Neural progenitor cell (in vitro differentiated cells): Measurements from ENCODE around the gene YBX2. TPM values are rescaled to one million over a fixed set of nuclear protein-coding genes. Genes with fewer than 3 reads are reported as not detected.
A peak's percentile ranks its signal among the peaks of the same experiment; 100 is the strongest.

Experiments
- DNase-seq: peaks from one replicate; pipeline ENCODE4 v3.0.0-alpha.2; 2016; ENCODE audit warnings: low spot score
- H2AFZ ChIP-seq: fragments of 200-600 bp; sonication (generic); replicated peaks from 2 replicates; pipeline ENCODE4 v1.6.1; 2016; ENCODE audit warnings: antibody characterized with exemption
- H3F3A ChIP-seq: fragments of 200-600 bp; sonication (generic); 2 replicates; pipeline ENCODE4 v1.6.1; 2016; ENCODE audit warnings: antibody characterized with exemption, low read depth
- H3K27ac ChIP-seq: fragments of 200-600 bp; sonication (generic); 2 replicates; pipeline ENCODE4 v1.5.1; 2016; ENCODE audit warnings: mild to moderate bottlenecking
- H3K27me3 ChIP-seq: fragments of 200-600 bp; sonication (generic); 2 replicates; pipeline ENCODE4 v1.6.1; 2016; ENCODE audit warnings: mild to moderate bottlenecking, moderate library complexity
- H3K36me3 ChIP-seq: fragments of 200-600 bp; sonication (generic); 2 replicates; pipeline ENCODE4 v1.5.1; 2016
- H3K4me1 ChIP-seq: fragments of 200-600 bp; sonication (generic); 2 replicates; pipeline ENCODE4 v1.6.1; 2016; ENCODE audit warnings: mixed run types
- H3K4me2 ChIP-seq: fragments of 200-600 bp; sonication (generic); 2 replicates; pipeline ENCODE4 v1.6.1; 2016
- H3K4me3 ChIP-seq: fragments of 200-600 bp; sonication (generic); 2 replicates; pipeline ENCODE4 v1.5.1; 2016
- H3K79me2 ChIP-seq: fragments of 200-600 bp; sonication (generic); 2 replicates; pipeline ENCODE4 v1.6.1; 2016; ENCODE audit warnings: low read depth
- H3K9ac ChIP-seq: fragments of 200-600 bp; sonication (generic); 2 replicates; pipeline ENCODE4 v1.6.1; 2016
- H3K9me3 ChIP-seq: fragments of 200-600 bp; sonication (generic); 2 replicates; pipeline ENCODE4 v1.5.1; 2016; ENCODE audit warnings: low read depth
- H4K20me1 ChIP-seq: fragments of 200-600 bp; sonication (generic); 2 replicates; pipeline ENCODE4 v1.6.1; 2016; ENCODE audit warnings: low read depth
- H3K27ac Mint-ChIP-seq: 3 replicates; pipeline ENCODE4 v1.8.0; 2021; ENCODE audit warnings: mixed read lengths
- H3K27me3 Mint-ChIP-seq: 2 replicates; pipeline ENCODE4 v1.8.0; 2022; ENCODE audit warnings: low read depth, mild to moderate bottlenecking, inconsistent platforms, moderate library complexity, mixed read lengths; ENCODE audit not compliant: insufficient read depth
- H3K36me3 Mint-ChIP-seq: 3 replicates; pipeline ENCODE4 v1.8.0; 2021; ENCODE audit warnings: mixed read lengths
- H3K4me1 Mint-ChIP-seq: 3 replicates; pipeline ENCODE4 v1.8.0; 2021; ENCODE audit warnings: mixed read lengths
- H3K4me3 Mint-ChIP-seq: 3 replicates; pipeline ENCODE4 v1.8.0; 2021; ENCODE audit warnings: mild to moderate bottlenecking, moderate library complexity, mixed read lengths
- H3K9me3 Mint-ChIP-seq: 3 replicates; pipeline ENCODE4 v1.8.0; 2020; ENCODE audit warnings: mixed read lengths
- CTCF ChIP-seq: fragments of 200-600 bp; sonication (generic); IDR thresholded peaks from 2 replicates; pipeline ENCODE4 v1.5.1; 2017; ENCODE audit warnings: antibody characterized with exemption, mild to moderate bottlenecking
- EZH2 ChIP-seq: fragments of 200-600 bp; sonication (generic); IDR thresholded peaks from 2 replicates; pipeline ENCODE4 v1.6.1; 2017; ENCODE audit warnings: antibody characterized with exemption, mild to moderate bottlenecking, moderate library complexity
- EZH2phosphoT487 ChIP-seq: fragments of 200-600 bp; sonication (generic); IDR thresholded peaks from 2 replicates; pipeline ENCODE4 v1.6.1; 2017; ENCODE audit warnings: antibody characterized with exemption
- total RNA-seq: library from RNA; depleted of rRNA; stranded (reverse); fragments of >200 nt; gene quantifications from 2 replicates; pipeline ENCODE4 v1.2.3, GENCODE V29; 2015; ENCODE audit warnings: low replicate concordance

The YBX2 gene
- total RNA-seq, 1 donor from 2014 or later: 2.7 TPM

DNA sequence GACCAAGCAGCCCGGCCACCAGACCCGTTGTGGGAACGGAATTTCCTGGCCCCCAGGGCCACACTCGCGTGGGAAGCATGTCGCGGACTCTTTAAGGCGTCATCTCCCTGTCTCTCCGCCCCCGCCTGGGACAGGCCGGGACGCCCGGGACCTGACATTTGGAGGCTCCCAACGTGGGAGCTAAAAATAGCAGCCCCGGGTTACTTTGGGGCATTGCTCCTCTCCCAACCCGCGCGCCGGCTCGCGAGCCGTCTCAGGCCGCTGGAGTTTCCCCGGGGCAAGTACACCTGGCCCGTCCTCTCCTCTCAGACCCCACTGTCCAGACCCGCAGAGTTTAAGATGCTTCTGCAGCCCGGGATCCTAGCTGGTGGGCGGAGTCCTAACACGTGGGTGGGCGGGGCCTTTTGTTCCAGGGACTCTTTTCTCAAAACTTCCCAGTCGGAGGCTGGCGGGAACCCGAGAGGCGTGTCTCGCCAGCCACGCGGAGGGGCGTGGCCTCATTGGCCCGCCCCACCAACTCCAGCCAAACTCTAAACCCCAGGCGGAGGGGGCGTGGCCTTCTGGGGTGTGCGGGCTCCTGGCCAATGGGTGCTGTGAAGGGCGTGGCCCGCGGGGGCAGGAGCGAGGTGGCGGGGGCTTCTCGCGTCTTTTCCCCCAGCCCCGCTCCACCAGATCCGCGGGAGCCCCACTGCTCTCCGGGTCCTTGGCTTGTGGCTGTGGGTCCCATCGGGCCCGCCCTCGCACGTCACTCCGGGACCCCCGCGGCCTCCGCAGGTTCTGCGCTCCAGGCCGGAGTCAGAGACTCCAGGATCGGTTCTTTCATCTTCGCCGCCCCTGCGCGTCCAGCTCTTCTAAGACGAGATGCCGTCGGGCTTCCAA is 13.1 kb downstream of the YBX2 start, which contains the start of gene SLC2A4:
TSS of gene SLC2A4 (plus strand) at position 645 of the 879 bp plus-strand sequence. CDS start at position 862, 217 bp downstream.
- peak; percentile 99 for DNase-seq
- Mint-ChIP-seq H3K27ac (no peak within 1 kb of the TSS), H3K9me3 (peaks cover 1% of the 10 kb centered on the region), H3K4me1 (peaks cover 18% of the 10 kb centered on the region), H3K36me3 (peaks cover under 1% of the 10 kb centered on the region), H3K27me3 (peaks cover 17% of the 10 kb centered on the region), H3K4me3 (peak within 1 kb of the TSS; percentile 88)
- Histone ChIP-seq H3K4me2 (peak within 1 kb of the TSS; percentile 76), H3K27me3 (peaks cover 47% of the 10 kb centered on the region), H3K79me2 (no peaks in the 10 kb centered on the region), H3K4me1 (peaks cover 4% of the 10 kb centered on the region), H3K9me3 (no peaks in the 10 kb centered on the region), H3F3A (peaks cover 16% of the 10 kb centered on the region), H3K9ac (no peak within 1 kb of the TSS), H3K27ac (no peak within 1 kb of the TSS), H3K36me3 (no peaks in the 10 kb centered on the region), H3K4me3 (peak within 1 kb of the TSS; percentile 56), H2AFZ (peak within 1 kb of the TSS; percentile 71), H4K20me1 (peaks cover 16% of the 10 kb centered on the region)
- TF ChIP-seq EZH2phosphoT487: no peak
- no peak for TF ChIP-seq CTCF
- no peak for TF ChIP-seq EZH2

DNA sequence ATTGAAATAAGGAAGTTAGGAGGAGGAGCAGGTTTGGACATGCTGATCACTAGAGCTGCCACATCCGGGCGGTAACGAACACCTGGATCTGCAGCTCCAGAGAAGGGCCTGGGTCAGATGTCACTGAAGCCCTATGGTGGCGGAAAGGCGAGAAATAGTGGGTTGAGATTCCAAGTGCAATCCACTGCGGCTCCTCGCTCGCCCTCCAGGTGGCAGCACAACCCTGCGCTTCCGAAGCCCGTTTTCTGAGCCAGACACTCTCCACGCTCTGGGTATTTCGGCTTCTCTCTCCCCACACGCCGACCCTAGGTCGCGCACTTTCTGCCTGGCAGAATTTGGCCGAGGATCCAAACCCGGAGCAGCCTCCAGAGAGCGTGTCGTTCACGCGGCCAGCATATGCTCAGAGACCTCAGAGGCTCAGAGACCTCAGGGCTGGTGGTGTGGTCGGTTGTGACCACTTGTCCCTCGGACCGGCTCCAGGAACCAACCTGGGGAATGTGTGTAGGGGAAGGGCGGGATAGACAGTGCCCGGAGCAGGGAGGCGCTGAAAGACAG is 13.8 kb downstream of the YBX2 start:
- Mint-ChIP-seq H3K27me3 (peaks cover 17% of the 10 kb centered on the region), H3K27ac (no peak overlapping the region), H3K4me3 (peak overlapping the region; percentile 88), H3K9me3 (peaks cover 1% of the 10 kb centered on the region), H3K36me3 (no peaks in the 10 kb centered on the region), H3K4me1 (peaks cover 18% of the 10 kb centered on the region)
- Histone ChIP-seq H3K27me3 (peaks cover 47% of the 10 kb centered on the region), H3K79me2 (no peaks in the 10 kb centered on the region), H4K20me1 (peaks cover 16% of the 10 kb centered on the region), H3K36me3 (no peaks in the 10 kb centered on the region), H3K4me1 (peaks cover 4% of the 10 kb centered on the region), H3K4me3 (peak overlapping the region; percentile 56), H2AFZ (peak overlapping the region; percentile 18), H3K9ac (no peak overlapping the region), H3K27ac (no peak overlapping the region), H3F3A (peaks cover 16% of the 10 kb centered on the region), H3K4me2 (peak overlapping the region; percentile 76), H3K9me3 (no peaks in the 10 kb centered on the region)
- TF ChIP-seq EZH2phosphoT487 (no peak), CTCF (peak; percentile 80), EZH2 (peak; percentile 23)
- DNase-seq: peak; percentile 92

- peaks cover 16% of the 10 kb centered on the region for H4K20me1 ChIP-seq
- H3K4me3 ChIP-seq: no peak overlapping the region
- H3K9ac ChIP-seq: no peak overlapping the region
- peaks cover 16% of the 10 kb centered on the region for H3F3A ChIP-seq
- no peak overlapping the region for H3K4me2 ChIP-seq
- H3K36me3 ChIP-seq: no peaks in the 10 kb centered on the region
- H3K27ac ChIP-seq: no peak overlapping the region
- no peak overlapping the region for H3K4me3 Mint-ChIP-seq
- no peak for DNase-seq
- peaks cover 1% of the 10 kb centered on the region for H3K9me3 Mint-ChIP-seq
- H3K79me2 ChIP-seq: no peaks in the 10 kb centered on the region
- no peak overlapping the region for H2AFZ ChIP-seq
- no peaks in the 10 kb centered on the region for H3K9me3 ChIP-seq
- no peak for TF ChIP-seq EZH2phosphoT487
- no peak for TF ChIP-seq CTCF
- TF ChIP-seq EZH2: no peak
- peaks cover 14% of the 10 kb centered on the region for H3K27me3 Mint-ChIP-seq
- peaks cover 18% of the 10 kb centered on the region for H3K4me1 Mint-ChIP-seq
- peaks cover 4% of the 10 kb centered on the region for H3K4me1 ChIP-seq
- H3K36me3 Mint-ChIP-seq: no peaks in the 10 kb centered on the region
- H3K27me3 ChIP-seq: peaks cover 47% of the 10 kb centered on the region
- no peak overlapping the region for H3K27ac Mint-ChIP-seq
These were observed 15.0 kb downstream of the YBX2 start for GRCh38 chr17:7279448-7279847.
